ENCODE measurements around the gene TMEM9.
A peak's percentile ranks its signal among the peaks of the same experiment; 100 is the strongest.

Gene TMEM9

DNA sequence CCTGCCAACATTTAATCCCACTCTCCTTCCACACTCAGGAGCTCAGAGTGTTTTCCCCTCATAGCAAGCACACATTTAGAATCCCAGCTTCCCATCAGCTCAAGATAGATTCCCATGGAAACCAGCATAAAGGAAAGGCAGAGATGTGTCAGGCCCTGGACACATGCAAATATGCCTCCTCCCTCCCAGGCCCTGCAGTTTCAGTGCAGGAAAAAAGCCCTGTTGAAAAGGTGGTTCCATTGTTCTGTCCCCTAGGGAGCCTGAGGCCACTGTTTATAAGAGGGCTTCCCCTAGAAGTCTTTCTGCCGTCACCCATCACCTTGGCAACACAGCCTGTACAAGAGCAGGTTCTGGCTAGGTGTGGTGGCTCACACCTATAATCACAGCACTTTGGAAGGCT is 45.7 kb downstream of the TMEM9 start:
- DNase-seq (ENCODE audit: low read depth, low spot score) = peak; percentile 87

GRCh38 chr1:201105688-201106087 is 48.6 kb downstream of the TMEM9 start:
- no peak for DNase-seq (ENCODE audit: low read depth, low spot score)

GRCh38 chr1:201104141-201104540 is 50.1 kb downstream of the TMEM9 start:
- DNase-seq (ENCODE audit: low read depth, low spot score) = peak; percentile 58

- DNase-seq (ENCODE audit: low read depth, low spot score) = peak; percentile 65
Measured at GRCh38 chr1:201103666-201104065, 50.6 kb downstream of the TMEM9 start.

DNA sequence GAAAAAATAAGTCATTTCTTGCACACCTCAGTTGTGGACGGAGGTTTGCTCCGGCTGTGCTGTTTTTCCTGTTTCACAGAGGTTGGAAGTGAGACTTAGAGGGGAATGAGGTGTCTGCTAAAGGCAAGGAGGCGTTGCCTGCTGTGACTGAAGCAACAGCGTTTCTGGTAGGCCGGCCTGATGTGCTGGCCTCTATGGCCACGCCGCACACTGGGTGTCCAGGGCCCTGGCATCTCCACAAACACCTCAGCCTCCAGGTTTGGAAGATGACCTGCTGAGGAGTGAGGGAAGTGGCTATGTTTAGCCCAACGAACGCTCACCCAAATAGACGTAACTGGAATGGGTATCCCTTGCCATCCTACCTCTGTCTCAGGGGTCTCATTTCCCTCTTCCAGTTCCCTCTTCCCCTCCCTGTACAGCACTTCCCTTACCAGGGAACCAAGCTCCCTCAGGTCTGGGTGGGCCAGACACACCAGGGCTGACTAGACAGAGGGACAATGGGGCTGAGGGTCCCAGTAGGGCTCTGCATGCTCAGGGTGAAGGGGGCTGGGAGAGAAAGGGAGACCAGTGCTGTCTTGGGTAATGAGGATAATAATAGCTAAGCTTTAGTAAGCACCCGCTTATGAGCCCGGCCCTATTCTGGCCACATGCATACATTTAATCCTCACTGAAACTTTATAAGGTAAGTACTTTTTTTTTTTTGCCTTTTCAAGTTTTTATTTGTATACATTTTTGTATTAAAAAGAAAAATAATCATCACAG is 53.9 kb downstream of the TMEM9 start:
- no peak for DNase-seq (ENCODE audit: low read depth, low spot score)

- peak; percentile 81 for DNase-seq (ENCODE audit: low read depth, low spot score)
Measured at GRCh38 chr1:201098992-201099677, 55.1 kb downstream of the TMEM9 start.

- DNase-seq (ENCODE audit: low read depth, low spot score) = no peak
Measured at GRCh38 chr1:201096977-201097856, 57.1 kb downstream of the TMEM9 start.

DNA sequence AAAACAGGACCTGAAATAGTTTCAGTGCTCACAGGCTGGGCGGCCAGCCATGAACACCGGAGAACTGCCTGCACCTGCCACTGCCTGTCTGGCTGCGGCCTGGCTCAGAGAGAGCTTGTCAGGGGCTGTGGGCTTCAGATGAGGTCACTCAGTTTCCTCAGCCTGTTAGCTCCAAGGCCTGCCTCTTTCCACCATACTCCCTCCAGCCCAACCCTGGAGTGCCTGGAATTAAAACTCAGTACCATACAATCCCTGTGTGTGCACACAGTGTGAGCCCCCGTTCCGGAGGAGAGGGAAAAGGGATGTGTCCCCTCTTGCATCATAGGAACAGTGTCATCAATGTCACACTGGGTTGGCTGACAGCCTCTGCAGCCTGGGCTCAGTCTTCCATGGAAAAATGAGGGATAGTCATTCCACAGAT is 58.2 kb downstream of the TMEM9 start:
- no peak for DNase-seq (ENCODE audit: low read depth, low spot score)

DNA sequence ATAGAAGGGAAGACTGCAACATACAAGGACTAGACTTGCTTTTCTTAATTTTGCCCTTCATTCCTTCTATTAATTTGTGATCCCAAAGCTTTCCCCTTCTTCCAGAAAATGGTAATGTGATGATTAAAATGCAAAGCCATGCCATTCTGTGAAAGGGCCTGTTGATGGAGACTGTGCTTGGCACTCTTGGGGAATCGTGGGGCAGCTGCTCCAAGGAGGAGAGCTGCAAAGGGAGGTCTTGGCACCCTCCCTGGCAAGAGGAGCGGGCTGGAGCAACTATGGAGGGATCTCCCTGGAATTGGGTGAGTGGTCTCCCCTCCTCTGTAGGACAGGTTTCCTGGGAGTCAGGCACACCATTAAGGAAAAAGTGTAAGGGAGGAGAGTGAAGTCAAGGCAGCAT is 58.7 kb downstream of the TMEM9 start:
- no peak for DNase-seq (ENCODE audit: low read depth, low spot score)

DNA sequence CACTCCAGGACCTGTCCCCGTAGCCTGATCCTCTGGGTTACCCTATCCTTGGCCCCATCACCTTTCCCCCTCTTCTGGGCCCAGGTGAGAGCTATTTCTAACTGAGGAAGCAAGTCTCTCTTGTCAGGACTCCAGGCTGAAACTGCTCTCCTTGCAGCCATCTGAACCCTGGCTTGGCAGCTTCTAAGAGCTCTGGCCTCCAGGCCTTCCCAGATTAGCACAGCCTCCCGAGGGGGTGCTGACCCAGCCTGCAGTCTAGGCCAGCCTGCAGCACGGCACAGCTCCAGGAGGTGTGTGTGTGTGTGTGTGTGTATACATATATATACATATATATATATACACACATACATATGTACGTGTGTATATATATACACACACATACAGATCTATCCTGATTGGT is 59.4 kb downstream of the TMEM9 start:
- no peak for DNase-seq (ENCODE audit: low read depth, low spot score)

DNA sequence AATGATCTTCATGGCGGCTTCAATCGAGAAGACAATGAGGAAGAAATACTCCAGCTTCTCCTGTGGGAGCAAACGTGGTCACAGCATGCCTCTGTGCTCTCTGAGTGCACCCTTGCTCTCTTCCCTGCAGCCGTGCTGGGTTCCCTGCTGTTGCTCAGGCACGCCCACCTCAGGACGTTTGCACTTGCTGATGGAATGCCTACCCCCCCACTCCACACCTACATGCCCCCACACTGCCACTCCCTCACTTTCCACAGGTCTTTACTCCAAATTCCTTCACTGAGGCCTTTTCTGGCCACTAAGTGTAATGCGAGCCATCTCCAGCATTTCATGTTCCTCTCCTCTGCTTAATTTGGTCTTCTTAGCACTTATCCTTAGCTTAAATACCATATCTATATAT is 60.3 kb downstream of the TMEM9 start:
- DNase-seq (ENCODE audit: low read depth, low spot score) = no peak

GRCh38 chr1:201093561-201093960 is 60.7 kb downstream of the TMEM9 start:
- DNase-seq (ENCODE audit: low read depth, low spot score) = no peak

- DNase-seq (ENCODE audit: low read depth, low spot score) = no peak
Measured at GRCh38 chr1:201092738-201093137, 61.5 kb downstream of the TMEM9 start.

GRCh38 chr1:201091256-201091655 is 63.0 kb downstream of the TMEM9 start:
- DNase-seq (ENCODE audit: low read depth, low spot score) = no peak

DNA sequence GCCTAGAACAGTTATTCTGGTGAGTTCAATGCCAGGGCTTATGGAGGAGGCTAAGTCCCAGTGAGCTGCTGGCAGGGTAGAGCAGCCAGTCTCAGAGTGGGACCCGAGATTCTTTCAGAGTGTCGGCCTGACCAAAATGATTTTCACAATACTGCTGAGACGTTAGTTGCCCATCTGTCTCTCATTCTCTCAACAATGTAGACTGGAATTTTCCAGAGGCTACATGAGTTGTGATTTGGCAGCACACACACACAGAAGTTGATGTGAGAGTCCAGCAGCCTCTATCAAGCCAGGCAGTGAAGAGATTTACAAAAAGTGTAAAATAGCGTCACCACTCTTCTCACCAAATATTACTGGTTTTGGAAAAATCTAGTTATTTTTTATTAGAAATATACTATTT is 63.7 kb downstream of the TMEM9 start:
- DNase-seq (ENCODE audit: low read depth, low spot score) = no peak

DNA sequence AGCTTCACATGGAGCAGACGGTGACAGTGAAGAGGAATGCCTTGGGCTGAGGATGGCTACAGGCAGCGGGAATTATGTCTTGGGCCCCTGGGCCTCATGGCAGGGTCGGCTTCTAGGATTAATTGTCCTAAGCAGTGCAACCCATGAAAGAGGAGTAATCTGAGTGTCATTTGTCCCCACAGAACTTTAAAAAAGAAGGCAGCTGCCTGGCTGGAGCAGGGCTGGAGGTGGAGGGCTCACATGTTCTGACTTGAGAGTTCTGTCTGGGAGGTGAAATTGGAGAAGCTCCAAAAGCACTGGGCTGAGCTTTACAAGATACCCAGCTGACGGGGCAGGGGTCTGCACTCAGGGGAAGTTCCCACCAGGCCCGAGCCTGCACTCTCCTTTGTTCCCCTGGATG is 64.7 kb downstream of the TMEM9 start:
- no peak for DNase-seq (ENCODE audit: low read depth, low spot score)

DNA sequence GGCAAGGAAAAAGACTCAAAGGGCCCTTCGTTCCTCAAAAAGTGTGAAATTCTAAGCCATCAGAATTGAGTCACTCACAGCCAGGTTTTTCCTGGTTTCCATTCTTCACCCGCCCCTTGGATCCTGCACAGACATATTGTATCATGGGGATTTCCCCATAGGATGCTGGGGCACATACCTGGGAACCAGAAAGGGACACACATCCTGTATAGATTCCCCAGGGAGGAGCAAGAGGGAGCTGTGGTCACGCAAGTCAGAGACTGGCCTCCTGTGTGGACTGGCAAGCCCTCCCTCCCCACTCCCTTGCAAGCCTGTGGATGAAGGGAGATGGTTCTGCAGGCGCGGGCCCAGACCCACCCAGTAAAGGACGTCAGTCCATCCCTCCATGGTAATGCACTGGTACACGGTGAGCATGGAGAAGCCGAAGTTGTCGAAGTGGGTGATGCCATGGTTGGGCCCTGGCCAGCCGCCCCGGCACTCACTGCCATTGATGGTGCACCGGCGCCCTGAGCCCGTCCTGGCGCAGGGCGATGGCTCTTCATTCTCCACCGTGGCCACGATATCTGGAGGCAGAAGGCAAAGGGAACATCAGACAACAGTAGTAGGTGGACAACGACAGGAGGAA is 65.3 kb downstream of the TMEM9 start:
- DNase-seq (ENCODE audit: low read depth, low spot score) = no peak

DNA sequence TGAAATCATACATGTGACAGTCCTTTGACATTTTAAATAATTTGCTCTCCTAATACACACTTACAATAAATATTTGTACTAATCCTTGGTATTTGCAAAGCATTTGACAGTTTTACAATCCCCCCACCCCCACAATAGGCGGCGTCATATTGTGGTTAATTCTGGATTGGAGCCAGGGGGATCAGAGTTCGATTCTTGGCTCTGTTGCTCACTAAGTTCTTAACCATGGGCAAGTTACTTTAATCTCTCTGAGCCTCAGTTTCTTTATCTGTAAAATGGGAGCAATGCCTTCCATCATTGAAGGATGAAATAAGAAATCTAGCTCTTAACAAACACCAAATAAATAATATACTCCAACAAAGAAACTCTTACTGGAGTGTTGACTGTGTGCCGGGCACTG is 65.9 kb downstream of the TMEM9 start:
- no peak for DNase-seq (ENCODE audit: low read depth, low spot score)

GRCh38 chr1:201085902-201086735 is 68.2 kb downstream of the TMEM9 start:
- peak; percentile 79 for DNase-seq (ENCODE audit: low read depth, low spot score)
